ENCODE results near the gene MRPS23. TPM values are rescaled to one million over a fixed set of nuclear protein-coding genes. Genes with fewer than 3 reads are reported as not detected.
"Not testable (repeated sequence)": the region's sequence is repeated elsewhere in the genome, so short reads cannot be mapped to it uniquely, and the experiment has no call there.

Gene MRPS23
- polyA plus RNA-seq, 1 experiment: 34.1 TPM

DNA sequence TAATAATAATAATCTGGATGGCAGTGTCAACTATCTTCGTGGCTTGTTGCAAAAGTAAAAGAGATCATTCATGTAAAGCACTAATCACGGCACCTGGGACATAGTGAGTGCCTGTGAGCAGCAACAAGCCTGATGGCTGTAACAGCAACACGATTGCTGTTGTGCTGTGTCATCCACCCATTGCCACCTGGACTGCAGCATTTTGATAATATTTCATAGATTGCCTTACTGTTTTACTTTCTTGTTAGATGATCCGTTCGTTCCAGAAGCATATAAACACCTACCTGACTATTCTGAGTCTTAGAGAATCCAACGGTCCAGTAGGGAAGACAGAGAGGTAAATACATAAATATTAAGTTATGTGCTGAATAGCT, 3.1 kb upstream of the MRPS23 start:
- H3K27ac ChIP-seq (ENCODE audit: low read depth, low read length): no peak overlapping the region
- no peak for DNase-seq (ENCODE audit: low read depth, low spot score)
- no peak overlapping the region for H3K4me3 ChIP-seq (ENCODE audit: low read depth, low read length)
- ChIA-PET CTCF (interaction anchor here (1.3 to 17.7 kb wide), 3 partner anchors 20 to 145 kb away, joined by 3 to 661 read pairs (median 4); no protein-coding TSS in a partner anchor), POLR2A (no interaction called here)
- TF ChIP-seq, protein P1, sequence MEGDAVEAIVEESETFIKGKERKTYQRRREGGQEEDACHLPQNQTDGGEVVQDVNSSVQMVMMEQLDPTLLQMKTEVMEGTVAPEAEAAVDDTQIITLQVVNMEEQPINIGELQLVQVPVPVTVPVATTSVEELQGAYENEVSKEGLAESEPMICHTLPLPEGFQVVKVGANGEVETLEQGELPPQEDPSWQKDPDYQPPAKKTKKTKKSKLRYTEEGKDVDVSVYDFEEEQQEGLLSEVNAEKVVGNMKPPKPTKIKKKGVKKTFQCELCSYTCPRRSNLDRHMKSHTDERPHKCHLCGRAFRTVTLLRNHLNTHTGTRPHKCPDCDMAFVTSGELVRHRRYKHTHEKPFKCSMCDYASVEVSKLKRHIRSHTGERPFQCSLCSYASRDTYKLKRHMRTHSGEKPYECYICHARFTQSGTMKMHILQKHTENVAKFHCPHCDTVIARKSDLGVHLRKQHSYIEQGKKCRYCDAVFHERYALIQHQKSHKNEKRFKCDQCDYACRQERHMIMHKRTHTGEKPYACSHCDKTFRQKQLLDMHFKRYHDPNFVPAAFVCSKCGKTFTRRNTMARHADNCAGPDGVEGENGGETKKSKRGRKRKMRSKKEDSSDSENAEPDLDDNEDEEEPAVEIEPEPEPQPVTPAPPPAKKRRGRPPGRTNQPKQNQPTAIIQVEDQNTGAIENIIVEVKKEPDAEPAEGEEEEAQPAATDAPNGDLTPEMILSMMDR (IDR thresholded peaks at IDR 0.05; ENCODE audit: low read depth, low read length): no peak
- no peaks in the 10 kb centered on the region; the same call in 1 of the 2 replicates for H3K9me3 ChIP-seq (ENCODE audit: control insufficient read depth, insufficient read depth, low read length)
- H3K27me3 ChIP-seq (ENCODE audit: control insufficient read depth, insufficient read depth, low read length): no peaks in the 10 kb centered on the region

DNA sequence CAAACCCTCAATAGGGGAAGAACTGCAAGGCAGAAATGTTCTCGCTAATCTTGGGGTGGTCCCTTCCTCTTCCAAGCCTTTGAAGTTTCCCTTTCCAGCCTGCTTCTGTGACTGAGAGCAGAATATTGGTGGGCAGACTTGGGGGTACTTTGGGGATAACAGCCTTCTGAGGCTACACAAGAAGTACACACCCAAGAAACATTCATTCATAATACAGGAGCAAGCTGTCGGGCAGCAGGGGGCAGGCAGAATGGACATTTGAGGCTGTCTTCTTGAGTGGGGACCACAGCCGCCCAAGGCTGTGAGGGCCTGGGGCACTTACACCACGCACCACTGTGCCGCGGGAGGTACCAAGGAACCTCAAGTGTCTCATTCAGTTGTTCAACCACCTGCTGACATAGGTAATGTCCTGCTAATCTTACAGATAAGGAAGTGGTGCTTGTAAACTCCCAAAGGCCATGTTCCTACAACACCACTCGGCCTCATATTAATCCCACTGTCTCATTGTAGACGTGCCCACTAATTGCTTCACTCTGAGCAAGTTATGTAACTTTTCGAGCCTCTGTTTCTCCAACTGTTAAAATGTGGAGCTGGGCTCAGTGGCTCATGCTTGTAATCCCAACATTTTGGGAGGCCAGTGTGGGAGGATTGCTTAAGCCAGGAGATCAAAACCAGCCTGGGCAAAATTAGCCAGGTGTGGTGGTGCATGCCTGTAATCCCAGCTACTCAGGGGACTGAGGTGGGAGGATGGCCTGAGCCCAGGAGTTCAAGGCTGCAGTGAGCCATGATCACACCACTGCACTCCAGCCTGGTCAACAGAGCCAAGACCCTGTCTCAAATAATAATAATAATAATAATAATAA, 2.5 kb upstream of the MRPS23 start:
- TF ChIP-seq, protein P1 (IDR thresholded peaks at IDR 0.05; ENCODE audit: low read depth, low read length): no peak
- Histone ChIP-seq H3K27me3 (ENCODE audit: control insufficient read depth, insufficient read depth, low read length) (no peaks in the 10 kb centered on the region), H3K4me3 (ENCODE audit: low read depth, low read length) (no peak overlapping the region), H3K27ac (ENCODE audit: low read depth, low read length) (peak overlapping the region; percentile 1), H3K9me3 (ENCODE audit: control insufficient read depth, insufficient read depth, low read length) (no peaks in the 10 kb centered on the region; the same call in 1 of the 2 replicates)
- DNase-seq (ENCODE audit: low read depth, low spot score): no peak
- POLR2A ChIA-PET: interaction anchor here (0.6 kb wide), 1 partner anchor 144 kb away, joined by 3 read pairs; no protein-coding TSS in a partner anchor
- CTCF ChIA-PET: interaction anchor here (0.5 to 17.7 kb wide), 5 partner anchors 8 to 146 kb away, joined by 3 to 661 read pairs (median 3); no protein-coding TSS in a partner anchor

DNA sequence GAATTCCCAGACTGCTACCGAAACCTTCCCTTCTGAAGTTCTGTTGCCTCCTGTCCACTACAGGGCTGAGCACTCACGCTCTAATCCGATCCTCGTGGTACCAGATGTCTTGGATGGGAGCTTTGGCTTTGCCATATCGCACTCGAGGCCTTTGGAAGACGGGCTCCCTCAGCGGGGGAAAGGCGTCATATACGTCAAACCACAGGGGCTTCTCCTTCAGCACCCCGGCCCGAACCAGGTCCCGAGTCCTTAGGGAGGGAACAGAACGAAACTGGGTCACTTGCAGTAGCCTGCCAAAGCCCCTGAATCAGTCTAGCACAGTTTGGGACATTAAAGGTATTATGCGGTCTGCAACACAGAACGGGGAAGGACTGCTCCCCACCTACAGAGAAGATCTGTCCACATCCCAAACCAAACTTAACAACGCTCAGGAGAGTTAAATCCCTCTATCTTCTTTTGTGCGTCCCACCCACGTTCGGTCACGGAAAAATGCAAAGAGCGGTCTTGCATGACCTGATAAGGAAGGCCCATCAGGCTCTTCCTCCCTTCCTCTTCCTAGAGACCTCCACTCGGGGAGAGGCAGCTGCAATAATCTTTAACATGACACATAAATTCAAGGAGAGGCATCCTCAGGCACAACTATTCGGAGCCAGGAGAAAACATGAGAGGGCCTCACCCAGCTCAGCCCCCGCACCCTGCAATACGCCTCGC, 526 bp downstream of the MRPS23 start:
- DNase-seq (ENCODE audit: low read depth, low spot score): no peak
- Histone ChIP-seq H3K27me3 (ENCODE audit: control insufficient read depth, insufficient read depth, low read length) (no peaks in the 10 kb centered on the region), H3K27ac (ENCODE audit: low read depth, low read length) (peak overlapping the region; percentile 52), H3K9me3 (ENCODE audit: control insufficient read depth, insufficient read depth, low read length) (no peaks in the 10 kb centered on the region; the same call in 1 of the 2 replicates), H3K4me3 (ENCODE audit: low read depth, low read length) (peak overlapping the region; percentile 99)
- POLR2A ChIA-PET: interaction anchor here (0.5 to 1.6 kb wide), 9 partner anchors 11 to 764 kb away, joined by 3 to 16 read pairs (median 6); partner anchors contain the start of genes AKAP1, SRSF1 and VEZF1
- CTCF ChIA-PET: interaction anchor here (1.1 to 17.7 kb wide), 6 partner anchors 11 to 401 kb away, joined by 3 to 661 read pairs (median 4); no protein-coding TSS in a partner anchor
- TF ChIP-seq, protein P1 (IDR thresholded peaks at IDR 0.05; ENCODE audit: low read depth, low read length): no peak

DNA sequence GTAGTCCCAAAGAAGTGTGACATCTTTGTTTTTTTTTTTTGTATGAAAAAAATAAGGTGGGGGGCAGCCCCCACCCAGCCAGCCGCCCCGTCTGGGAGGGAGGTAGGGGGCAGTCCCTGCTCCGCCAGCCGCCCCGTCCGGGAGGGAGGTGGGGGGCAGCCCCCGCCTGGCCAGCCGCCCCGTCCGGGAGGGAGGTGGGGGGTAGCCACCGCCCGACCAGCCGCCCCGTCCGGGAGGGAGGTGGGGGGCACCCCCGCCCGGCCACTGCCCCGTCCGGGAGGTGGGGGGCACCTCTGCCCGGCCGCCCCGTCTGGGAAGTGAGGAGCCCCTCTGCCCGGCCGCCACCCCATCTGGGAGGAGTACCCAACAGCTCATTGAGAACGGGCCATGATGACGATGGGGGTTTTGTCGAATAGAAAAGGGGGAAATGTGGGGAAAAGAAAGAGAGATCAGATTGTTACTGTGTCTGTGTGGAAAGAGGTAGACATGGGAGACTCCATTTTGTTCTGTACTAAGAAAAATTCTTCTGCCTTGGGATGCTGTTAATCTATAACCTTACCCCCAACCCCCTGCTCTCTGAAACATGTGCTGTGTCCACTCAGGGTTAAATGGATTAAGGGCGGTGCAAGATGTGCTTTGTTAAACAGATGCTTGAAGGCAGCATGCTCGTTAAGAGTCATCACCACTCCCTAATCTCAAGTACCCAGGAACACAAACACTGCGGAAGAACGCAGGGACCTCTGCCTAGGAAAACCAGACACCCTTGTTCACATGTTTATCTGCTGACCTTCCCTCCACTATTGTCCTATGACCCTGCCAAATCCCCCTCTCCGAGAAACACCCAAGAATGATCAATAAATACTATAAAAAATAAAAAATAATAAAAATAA, 3.5 kb downstream of the MRPS23 start:
- not testable (repeated sequence) for H3K27me3 ChIP-seq (ENCODE audit: control insufficient read depth, insufficient read depth, low read length); H3K9me3 ChIP-seq (ENCODE audit: control insufficient read depth, insufficient read depth, low read length); DNase-seq (ENCODE audit: low read depth, low spot score); H3K27ac ChIP-seq (ENCODE audit: low read depth, low read length); H3K4me3 ChIP-seq (ENCODE audit: low read depth, low read length)
- POLR2A ChIA-PET: interaction anchor here (0.6 kb wide), 1 partner anchor 178 kb away, joined by 13 read pairs; no protein-coding TSS in a partner anchor
- CTCF ChIA-PET: interaction anchor here (0.6 to 5.5 kb wide), 6 partner anchors 11 to 249 kb away, joined by 4 to 48 read pairs (median 7); no protein-coding TSS in a partner anchor

DNA sequence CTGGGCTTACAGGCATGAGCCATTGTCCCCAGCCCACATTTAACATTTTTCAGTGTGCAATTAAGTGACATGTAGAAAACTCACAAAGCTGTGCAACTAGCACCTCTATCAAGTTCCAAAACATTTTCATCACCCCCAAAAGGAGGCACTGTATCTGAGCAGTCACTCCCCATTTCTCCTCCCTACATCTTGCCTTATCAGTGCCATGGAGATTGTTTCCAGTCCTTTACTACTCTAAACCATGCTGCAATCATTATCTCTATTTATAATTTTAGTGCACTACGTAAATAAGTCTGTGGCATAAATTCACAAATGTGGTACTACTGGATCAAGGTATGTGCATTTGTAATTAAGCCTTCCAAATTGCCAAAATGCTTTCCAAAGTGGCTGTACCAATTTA, 7.6 kb downstream of the MRPS23 start:
- no peak for DNase-seq (ENCODE audit: low read depth, low spot score)
- ChIA-PET POLR2A (no interaction called here), CTCF (interaction anchor here (1.0 to 1.3 kb wide), 2 partner anchors 8 to 9 kb away, joined by 5 read pairs; no protein-coding TSS in a partner anchor)
- TF ChIP-seq, protein P1 (IDR thresholded peaks at IDR 0.05; ENCODE audit: low read depth, low read length): no peak
- Histone ChIP-seq H3K4me3 (ENCODE audit: low read depth, low read length) (no peak overlapping the region), H3K27me3 (ENCODE audit: control insufficient read depth, insufficient read depth, low read length) (no peaks in the 10 kb centered on the region), H3K27ac (ENCODE audit: low read depth, low read length) (no peak overlapping the region), H3K9me3 (ENCODE audit: control insufficient read depth, insufficient read depth, low read length) (no peaks in the 10 kb centered on the region)

Data from AG04450 (cell line).